ENCODE results near the gene MACIR. TPM values are rescaled to one million over a fixed set of nuclear protein-coding genes. Genes with fewer than 3 reads are reported as not detected.

Gene MACIR
- polyA plus RNA-seq, 2 of the 4 experiments (the other 2 are of a cell fraction): 20.1 to 38.8 TPM

DNA sequence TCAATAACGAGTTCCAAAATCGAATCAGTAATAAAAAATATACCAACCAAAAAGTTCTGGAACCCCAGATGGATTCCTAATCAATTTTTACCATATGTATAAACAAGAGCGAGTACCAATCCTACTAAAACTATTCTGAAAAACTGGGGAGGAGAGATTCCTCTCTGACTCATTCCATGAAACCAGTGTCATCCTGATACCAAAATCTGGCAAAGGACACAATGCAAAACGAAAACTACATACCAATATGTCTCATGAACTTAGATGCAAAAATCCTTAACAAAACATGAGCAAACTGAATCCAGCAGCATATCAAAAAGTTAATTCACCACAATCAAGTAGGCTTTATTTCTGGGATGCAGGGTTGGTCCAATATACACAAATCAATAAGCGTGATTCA, 30.5 kb upstream of the MACIR start:
- Histone ChIP-seq H3K4me2 (no peak overlapping the region), H3K27ac (no peak overlapping the region), H3K4me3 (no peak overlapping the region), H3K9me3 (0 out of 3 replicates have a peak, but pooled peaks cover 2% of the 10 kb centered on the region), H3K4me1 (no peaks in the 10 kb centered on the region)
- 29% methylated on average over 5 of the region's 5 CpGs for whole genome bisulfite sequencing (ENCODE audit: missing lambda C conversion rate)
- no peak for ATAC-seq
- ChIA-PET POLR2A (no interaction called here), CTCF (no interaction called here)
- FAIRE-seq: no peak
- TF ChIP-seq NFE2L2 (conservative IDR thresholded peaks at IDR 0.05; ENCODE audit: low read length): no peak
- no peak for TF ChIP-seq GATA3 (IDR thresholded peaks at IDR 0.05; ENCODE audit: borderline replicate concordance)
- TF ChIP-seq BHLHE40 (IDR thresholded peaks at IDR 0.05; ENCODE audit: low read depth, low read length): no peak
- TF ChIP-seq ZFP36 (IDR thresholded peaks at IDR 0.05; ENCODE audit: borderline replicate concordance, partially characterized antibody): no peak
- TF ChIP-seq MYC (IDR thresholded peaks at IDR 0.05; ENCODE audit: borderline replicate concordance, low read length): no peak
- TF ChIP-seq, protein P1, sequence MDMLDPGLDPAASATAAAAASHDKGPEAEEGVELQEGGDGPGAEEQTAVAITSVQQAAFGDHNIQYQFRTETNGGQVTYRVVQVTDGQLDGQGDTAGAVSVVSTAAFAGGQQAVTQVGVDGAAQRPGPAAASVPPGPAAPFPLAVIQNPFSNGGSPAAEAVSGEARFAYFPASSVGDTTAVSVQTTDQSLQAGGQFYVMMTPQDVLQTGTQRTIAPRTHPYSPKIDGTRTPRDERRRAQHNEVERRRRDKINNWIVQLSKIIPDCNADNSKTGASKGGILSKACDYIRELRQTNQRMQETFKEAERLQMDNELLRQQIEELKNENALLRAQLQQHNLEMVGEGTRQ (IDR thresholded peaks at IDR 0.05): no peak
- no peak for TF ChIP-seq NR3C1 (IDR thresholded peaks at IDR 0.05)
- TF ChIP-seq FOSL2 (IDR thresholded peaks at IDR 0.05): no peak
- TF ChIP-seq FOSL2 (CRISPR knock-in tag; IDR thresholded peaks at IDR 0.05): no peak
- TF ChIP-seq, protein P2, sequence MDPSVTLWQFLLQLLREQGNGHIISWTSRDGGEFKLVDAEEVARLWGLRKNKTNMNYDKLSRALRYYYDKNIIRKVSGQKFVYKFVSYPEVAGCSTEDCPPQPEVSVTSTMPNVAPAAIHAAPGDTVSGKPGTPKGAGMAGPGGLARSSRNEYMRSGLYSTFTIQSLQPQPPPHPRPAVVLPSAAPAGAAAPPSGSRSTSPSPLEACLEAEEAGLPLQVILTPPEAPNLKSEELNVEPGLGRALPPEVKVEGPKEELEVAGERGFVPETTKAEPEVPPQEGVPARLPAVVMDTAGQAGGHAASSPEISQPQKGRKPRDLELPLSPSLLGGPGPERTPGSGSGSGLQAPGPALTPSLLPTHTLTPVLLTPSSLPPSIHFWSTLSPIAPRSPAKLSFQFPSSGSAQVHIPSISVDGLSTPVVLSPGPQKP (IDR thresholded peaks at IDR 0.05; ENCODE audit: low read depth, low read length): no peak
- no peak for TF ChIP-seq NPAS2 (CRISPR knock-in tag; IDR thresholded peaks at IDR 0.05; ENCODE audit: borderline replicate concordance)
- no peak for TF ChIP-seq FOSB (CRISPR knock-in tag; IDR thresholded peaks at IDR 0.05)
- TF ChIP-seq POLR2A (IDR thresholded peaks at IDR 0.05; ENCODE audit: low read length): no peak
- TF ChIP-seq CHD4 (IDR thresholded peaks at IDR 0.05; ENCODE audit: borderline replicate concordance): no peak
- TF ChIP-seq HEYL (CRISPR knock-in tag; IDR thresholded peaks at IDR 0.05): no peak
- TF ChIP-seq, protein P3, sequence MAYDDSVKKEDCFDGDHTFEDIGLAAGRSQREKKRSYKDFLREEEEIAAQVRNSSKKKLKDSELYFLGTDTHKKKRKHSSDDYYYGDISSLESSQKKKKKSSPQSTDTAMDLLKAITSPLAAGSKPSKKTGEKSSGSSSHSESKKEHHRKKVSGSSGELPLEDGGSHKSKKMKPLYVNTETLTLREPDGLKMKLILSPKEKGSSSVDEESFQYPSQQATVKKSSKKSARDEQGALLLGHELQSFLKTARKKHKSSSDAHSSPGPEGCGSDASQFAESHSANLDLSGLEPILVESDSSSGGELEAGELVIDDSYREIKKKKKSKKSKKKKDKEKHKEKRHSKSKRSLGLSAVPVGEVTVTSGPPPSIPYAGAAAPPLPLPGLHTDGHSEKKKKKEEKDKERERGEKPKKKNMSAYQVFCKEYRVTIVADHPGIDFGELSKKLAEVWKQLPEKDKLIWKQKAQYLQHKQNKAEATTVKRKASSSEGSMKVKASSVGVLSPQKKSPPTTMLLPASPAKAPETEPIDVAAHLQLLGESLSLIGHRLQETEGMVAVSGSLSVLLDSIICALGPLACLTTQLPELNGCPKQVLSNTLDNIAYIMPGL (CRISPR knock-in tag; IDR thresholded peaks at IDR 0.05; ENCODE audit: borderline replicate concordance): no peak
- TF ChIP-seq EP300 (IDR thresholded peaks at IDR 0.05): no peak
- TF ChIP-seq, protein P4, sequence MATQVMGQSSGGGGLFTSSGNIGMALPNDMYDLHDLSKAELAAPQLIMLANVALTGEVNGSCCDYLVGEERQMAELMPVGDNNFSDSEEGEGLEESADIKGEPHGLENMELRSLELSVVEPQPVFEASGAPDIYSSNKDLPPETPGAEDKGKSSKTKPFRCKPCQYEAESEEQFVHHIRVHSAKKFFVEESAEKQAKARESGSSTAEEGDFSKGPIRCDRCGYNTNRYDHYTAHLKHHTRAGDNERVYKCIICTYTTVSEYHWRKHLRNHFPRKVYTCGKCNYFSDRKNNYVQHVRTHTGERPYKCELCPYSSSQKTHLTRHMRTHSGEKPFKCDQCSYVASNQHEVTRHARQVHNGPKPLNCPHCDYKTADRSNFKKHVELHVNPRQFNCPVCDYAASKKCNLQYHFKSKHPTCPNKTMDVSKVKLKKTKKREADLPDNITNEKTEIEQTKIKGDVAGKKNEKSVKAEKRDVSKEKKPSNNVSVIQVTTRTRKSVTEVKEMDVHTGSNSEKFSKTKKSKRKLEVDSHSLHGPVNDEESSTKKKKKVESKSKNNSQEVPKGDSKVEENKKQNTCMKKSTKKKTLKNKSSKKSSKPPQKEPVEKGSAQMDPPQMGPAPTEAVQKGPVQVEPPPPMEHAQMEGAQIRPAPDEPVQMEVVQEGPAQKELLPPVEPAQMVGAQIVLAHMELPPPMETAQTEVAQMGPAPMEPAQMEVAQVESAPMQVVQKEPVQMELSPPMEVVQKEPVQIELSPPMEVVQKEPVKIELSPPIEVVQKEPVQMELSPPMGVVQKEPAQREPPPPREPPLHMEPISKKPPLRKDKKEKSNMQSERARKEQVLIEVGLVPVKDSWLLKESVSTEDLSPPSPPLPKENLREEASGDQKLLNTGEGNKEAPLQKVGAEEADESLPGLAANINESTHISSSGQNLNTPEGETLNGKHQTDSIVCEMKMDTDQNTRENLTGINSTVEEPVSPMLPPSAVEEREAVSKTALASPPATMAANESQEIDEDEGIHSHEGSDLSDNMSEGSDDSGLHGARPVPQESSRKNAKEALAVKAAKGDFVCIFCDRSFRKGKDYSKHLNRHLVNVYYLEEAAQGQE (IDR thresholded peaks at IDR 0.05): no peak
- no peak for TF ChIP-seq FOXS1 (CRISPR knock-in tag; IDR thresholded peaks at IDR 0.05)
- no peak for TF ChIP-seq ZNF302 (CRISPR knock-in tag; IDR thresholded peaks at IDR 0.05)
- DNase-seq (ENCODE audit: low read depth in 1 of 2, low spot score in 1 of 2): no peak

DNA sequence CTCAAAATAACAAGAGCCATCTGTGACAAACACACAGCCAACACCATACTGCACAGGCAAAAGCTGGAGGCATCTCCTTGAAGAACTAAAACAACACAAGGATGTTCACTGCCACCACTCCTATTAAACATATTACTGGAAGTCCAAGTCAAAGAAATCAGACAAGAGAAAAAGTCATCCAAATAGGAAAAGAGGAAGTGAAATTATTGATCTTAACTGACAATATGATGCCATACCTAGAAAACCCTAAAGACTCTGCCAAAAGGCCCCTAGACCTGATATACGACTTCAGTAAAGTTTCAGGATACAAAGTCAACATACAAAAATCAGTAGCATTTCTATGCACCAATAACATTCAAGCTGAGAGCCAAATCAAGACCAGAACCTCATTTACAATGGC, 30.0 kb upstream of the MACIR start:
- ATAC-seq (no peak), FAIRE-seq (no peak), DNase-seq (ENCODE audit: low read depth in 1 of 2, low spot score in 1 of 2) (no peak)
- TF ChIP-seq FOSL2 (IDR thresholded peaks at IDR 0.05) (no peak), FOSL2 (CRISPR knock-in tag; IDR thresholded peaks at IDR 0.05) (no peak), HOXB13 (CRISPR knock-in tag; IDR thresholded peaks at IDR 0.05; ENCODE audit: low read depth) (no peak), CEBPB (IDR thresholded peaks at IDR 0.05) (no peak), ZSCAN20 (CRISPR knock-in tag; IDR thresholded peaks at IDR 0.05) (no peak), KDM5A (IDR thresholded peaks at IDR 0.05) (no peak), TP53 (CRISPR knock-in tag; IDR thresholded peaks at IDR 0.05) (no peak), CBX2 (IDR thresholded peaks at IDR 0.05; ENCODE audit: borderline replicate concordance, low read depth) (no peak), HEYL (CRISPR knock-in tag; IDR thresholded peaks at IDR 0.05) (no peak), ZFP36 (IDR thresholded peaks at IDR 0.05; ENCODE audit: borderline replicate concordance, partially characterized antibody) (no peak), PHF8 (IDR thresholded peaks at IDR 0.05; ENCODE audit: borderline replicate concordance, low read depth) (no peak), POLR2A (IDR thresholded peaks at IDR 0.05; ENCODE audit: low read length) (no peak), GATA3 (IDR thresholded peaks at IDR 0.05; ENCODE audit: borderline replicate concordance) (no peak), CBX8 (IDR thresholded peaks at IDR 0.05) (no peak), ZNF302 (CRISPR knock-in tag; IDR thresholded peaks at IDR 0.05) (no peak), CHD4 (IDR thresholded peaks at IDR 0.05; ENCODE audit: borderline replicate concordance) (no peak), CHD2 (IDR thresholded peaks at IDR 0.05; ENCODE audit: low read length, partially characterized antibody) (no peak)
- TF ChIP-seq, protein P1 (IDR thresholded peaks at IDR 0.05): no peak
- Histone ChIP-seq H3K9me3 (0 out of 3 replicates have a peak, but pooled peaks cover 2% of the 10 kb centered on the region), H3K4me2 (no peak overlapping the region), H3K27ac (no peak overlapping the region), H3K4me3 (no peak overlapping the region), H3K4me1 (no peaks in the 10 kb centered on the region)
- ChIA-PET POLR2A (no interaction called here), CTCF (no interaction called here)
- 6% methylated on average over 1 of the region's 1 CpG for WGBS (ENCODE audit: missing lambda C conversion rate)
